Muscle of arm (tissue), 14 donors: ENCODE data around the gene LMAN1. TPM values are rescaled to one million over a fixed set of nuclear protein-coding genes. Genes with fewer than 3 reads are reported as not detected.

Source experiments
- DNase-seq: peaks from one replicate; pipeline ENCODE4 v3.0.0-alpha.2; 2013
- long read RNA-seq, 11 donors: transcript quantifications; one replicate each; lab custom pipeline, GENCODE V29; 2026
- polyA plus RNA-seq, 12 donors: library from polyadenylated mRNA; unstranded; fragments of 120-200 nt; gene quantifications; one replicate each; pipeline ENCODE4 v1.2.1, GENCODE V29; 2013; ENCODE audit not compliant: insufficient read length in 12 of 12

LMAN1 gene, protein sequence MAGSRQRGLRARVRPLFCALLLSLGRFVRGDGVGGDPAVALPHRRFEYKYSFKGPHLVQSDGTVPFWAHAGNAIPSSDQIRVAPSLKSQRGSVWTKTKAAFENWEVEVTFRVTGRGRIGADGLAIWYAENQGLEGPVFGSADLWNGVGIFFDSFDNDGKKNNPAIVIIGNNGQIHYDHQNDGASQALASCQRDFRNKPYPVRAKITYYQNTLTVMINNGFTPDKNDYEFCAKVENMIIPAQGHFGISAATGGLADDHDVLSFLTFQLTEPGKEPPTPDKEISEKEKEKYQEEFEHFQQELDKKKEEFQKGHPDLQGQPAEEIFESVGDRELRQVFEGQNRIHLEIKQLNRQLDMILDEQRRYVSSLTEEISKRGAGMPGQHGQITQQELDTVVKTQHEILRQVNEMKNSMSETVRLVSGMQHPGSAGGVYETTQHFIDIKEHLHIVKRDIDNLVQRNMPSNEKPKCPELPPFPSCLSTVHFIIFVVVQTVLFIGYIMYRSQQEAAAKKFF
- polyA plus RNA-seq, result 10 to 100 TPM in 11 of 12 donors, not detected in 1; 57.4 to 98.4 (median 82.1) TPM
- long read RNA-seq, donor 1, full-length matches to known transcripts, result 4 of 51 reads
- long read RNA-seq, donor 1, partial matches to known transcripts, result 47 of 51 reads
- long read RNA-seq, donor 1, other reads (novel, unspliced or antisense), result 0 of 51 reads
- long read RNA-seq, donor 2, full-length matches to known transcripts, result 12 of 29 reads
- long read RNA-seq, donor 2, partial matches to known transcripts, result 17 of 29 reads
- long read RNA-seq, donor 2, other reads (novel, unspliced or antisense), result 0 of 29 reads
- long read RNA-seq, donor 3, full-length matches to known transcripts, result 5 of 5 reads
- long read RNA-seq, donor 3, partial matches to known transcripts, result 0 of 5 reads
- long read RNA-seq, donor 3, other reads (novel, unspliced or antisense), result 0 of 5 reads
- long read RNA-seq, donor 4, full-length matches to known transcripts, result 5 of 5 reads
- long read RNA-seq, donor 4, partial matches to known transcripts, result 0 of 5 reads
- long read RNA-seq, donor 4, other reads (novel, unspliced or antisense), result 0 of 5 reads
- long read RNA-seq, donor 5, full-length matches to known transcripts, result 14 of 30 reads
- long read RNA-seq, donor 5, partial matches to known transcripts, result 16 of 30 reads
- long read RNA-seq, donor 5, other reads (novel, unspliced or antisense), result 0 of 30 reads
- long read RNA-seq, donor 6, full-length matches to known transcripts, result 8 of 22 reads
- long read RNA-seq, donor 6, partial matches to known transcripts, result 14 of 22 reads
- long read RNA-seq, donor 6, other reads (novel, unspliced or antisense), result 0 of 22 reads
- long read RNA-seq, donor 7, full-length matches to known transcripts, result 8 of 16 reads
- long read RNA-seq, donor 7, partial matches to known transcripts, result 8 of 16 reads
- long read RNA-seq, donor 7, other reads (novel, unspliced or antisense), result 0 of 16 reads
- long read RNA-seq, donor 8, full-length matches to known transcripts, result 13 of 37 reads
- long read RNA-seq, donor 8, partial matches to known transcripts, result 24 of 37 reads
- long read RNA-seq, donor 8, other reads (novel, unspliced or antisense), result 0 of 37 reads
- long read RNA-seq, donor 9, full-length matches to known transcripts, result 9 of 15 reads
- long read RNA-seq, donor 9, partial matches to known transcripts, result 6 of 15 reads
- long read RNA-seq, donor 9, other reads (novel, unspliced or antisense), result 0 of 15 reads
- long read RNA-seq, donor 10, full-length matches to known transcripts, result 12 of 24 reads
- long read RNA-seq, donor 10, partial matches to known transcripts, result 12 of 24 reads
- long read RNA-seq, donor 10, other reads (novel, unspliced or antisense), result 0 of 24 reads
- long read RNA-seq, donor 11, full-length matches to known transcripts, result 9 of 20 reads
- long read RNA-seq, donor 11, partial matches to known transcripts, result 11 of 20 reads
- long read RNA-seq, donor 11, other reads (novel, unspliced or antisense), result 0 of 20 reads

DNA sequence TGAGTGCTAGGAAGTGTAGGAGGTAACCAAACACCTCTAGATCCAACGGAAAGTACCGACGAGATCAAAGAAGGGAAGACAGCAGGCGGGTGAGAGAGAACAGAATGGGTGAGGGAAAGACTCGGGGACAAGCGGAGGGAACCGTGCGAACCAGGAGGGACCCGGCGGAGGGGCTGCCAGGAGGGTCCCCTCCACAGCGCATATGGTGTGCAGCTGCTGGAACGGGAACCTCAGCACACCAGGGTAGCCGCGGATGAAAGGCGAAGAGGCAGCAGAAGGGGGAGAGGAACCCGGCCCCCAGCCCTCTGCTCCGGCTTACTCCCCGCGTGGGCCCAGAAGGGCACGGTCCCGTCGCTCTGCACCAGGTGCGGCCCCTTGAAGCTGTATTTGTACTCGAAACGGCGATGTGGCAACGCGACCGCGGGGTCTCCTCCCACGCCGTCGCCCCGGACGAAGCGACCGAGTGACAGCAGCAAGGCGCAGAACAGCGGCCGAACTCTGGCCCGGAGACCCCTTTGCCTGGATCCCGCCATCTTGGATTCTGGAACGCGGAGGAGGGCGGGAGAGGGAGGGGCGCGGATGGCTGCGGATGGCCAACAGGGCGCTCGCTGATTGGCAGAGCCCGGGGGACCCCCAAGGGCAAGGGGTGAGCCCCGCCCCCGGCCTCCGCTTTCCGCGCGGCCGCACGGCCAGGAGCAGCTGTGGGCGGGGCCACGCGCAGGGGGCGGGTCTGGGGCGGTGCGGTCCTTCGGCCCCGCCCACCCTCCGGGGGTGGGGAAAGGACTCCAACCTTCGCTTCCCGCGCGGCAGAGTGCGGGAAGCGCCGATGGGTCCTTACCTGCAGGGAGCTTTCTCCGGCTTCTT is at the start of gene LMAN1:
TSS of gene LMAN1 (minus strand) at position 554 of the 864 bp plus-strand sequence. CDS start at position 533, 21 bp downstream.
- peak; percentile 96 for DNase-seq

DNA sequence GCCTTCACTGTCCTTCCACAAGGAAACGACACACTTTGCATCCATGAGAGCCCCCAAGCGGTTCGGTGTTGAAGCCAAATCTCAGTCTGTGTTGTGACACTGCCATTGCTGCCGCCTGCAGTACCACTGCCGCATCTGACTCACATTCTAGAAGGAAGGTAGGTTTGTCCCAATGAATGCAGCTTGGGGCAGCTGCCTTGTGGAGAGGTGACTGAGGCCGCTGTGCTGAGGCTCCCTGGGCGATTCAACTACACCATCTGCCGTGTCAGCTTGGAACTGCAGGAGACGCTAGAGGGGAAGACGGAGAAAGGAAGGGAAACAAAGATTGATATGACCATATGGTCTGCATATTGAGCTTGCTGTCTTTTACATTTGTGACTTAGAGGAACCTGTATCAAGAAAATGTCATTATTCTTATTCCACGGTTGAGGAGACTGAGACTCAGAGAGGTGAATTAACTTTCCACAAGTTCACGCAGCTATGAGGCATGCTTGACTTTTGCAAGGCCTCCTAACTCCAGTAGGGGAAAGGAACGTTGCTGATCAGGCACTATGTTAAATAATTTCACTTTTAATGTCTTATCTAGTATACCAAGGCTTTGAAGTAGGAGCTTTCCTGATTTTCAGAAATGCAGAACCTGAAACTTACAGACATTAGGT is 43.5 kb upstream of the LMAN1 start:
- peak; percentile 69 for DNase-seq

DNA sequence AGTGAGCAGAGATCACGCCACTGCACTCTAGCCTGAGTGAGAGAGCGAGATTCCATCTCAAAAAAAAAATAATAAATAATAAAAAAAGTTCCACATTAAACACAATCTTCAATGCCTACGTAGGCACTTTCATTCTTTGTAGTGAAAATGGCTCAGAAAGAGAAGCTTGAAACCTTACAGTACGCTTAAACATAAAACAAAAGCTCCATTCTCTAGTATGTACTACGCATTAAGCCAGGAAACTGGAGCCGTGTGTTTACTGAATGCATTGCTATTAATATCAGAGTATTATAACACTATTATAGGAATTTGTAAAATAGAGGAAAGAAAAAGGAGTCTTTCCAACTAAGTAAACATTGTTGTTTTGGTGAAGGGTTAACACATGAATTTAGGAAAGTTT is 41.3 kb upstream of the LMAN1 start:
- DNase-seq, result no peak

DNA sequence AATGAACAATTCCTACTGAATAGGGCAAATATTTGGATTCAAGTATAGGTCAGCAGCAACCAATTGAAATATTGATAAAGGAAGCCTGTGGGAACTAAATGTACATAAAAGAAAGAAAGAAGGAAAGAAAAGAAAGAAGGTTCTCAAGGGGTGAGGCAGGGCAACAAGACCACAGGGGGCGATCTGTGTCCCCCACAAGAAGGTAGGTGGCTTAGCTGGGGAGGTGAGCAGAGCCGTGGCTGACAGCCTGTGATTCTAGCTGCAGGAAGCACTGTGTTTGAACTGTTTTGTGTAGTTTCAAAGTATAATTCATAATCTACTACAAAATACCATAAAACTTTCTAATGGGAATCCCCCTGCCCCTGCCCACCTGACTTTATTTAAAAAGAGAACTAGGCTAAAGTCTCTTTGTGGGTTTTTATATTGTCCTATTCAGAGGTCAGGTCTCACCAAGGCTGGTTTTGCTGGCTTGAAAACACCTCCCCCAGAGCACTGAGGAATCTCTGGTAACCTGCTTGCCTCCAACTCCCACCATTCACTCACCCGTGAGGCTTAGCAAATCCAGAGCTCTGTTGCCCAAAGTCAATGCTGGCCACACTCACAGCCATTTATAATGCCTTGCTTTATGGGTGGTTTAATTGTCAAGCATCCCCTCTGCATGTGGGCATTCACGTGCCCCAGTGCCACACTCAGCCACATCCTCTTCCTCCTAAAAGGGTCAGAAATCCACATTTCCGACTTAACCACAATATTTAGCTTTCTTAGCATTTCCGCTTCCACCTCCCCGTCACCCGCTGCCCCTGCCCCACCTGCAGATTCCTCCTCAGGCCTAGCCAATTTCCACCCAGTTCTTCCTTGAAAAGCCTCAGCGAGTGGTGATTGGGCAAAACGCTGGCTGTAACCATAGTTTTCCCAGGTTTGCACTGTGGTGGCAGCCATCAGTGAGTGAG is 36.4 kb upstream of the LMAN1 start:
- no peak for DNase-seq

DNA sequence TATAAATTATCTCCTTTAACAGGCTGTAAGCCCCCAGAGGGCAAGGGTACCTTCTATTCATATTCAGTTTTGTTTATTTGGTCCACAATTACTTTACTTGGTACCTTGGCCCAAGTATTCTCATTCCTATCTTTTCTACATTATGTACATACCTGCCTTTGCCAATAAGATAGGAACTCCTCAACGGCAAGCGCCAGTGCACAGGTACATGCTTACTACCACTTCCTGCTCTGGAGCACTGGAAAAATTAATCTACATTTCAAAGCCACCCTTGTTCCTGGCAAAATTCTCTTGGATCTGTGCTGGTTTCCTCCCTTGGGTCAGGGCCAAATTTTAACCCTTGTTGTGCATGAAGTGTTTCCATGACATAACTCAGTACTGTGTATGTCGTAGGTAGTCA is 34.3 kb upstream of the LMAN1 start:
- no peak for DNase-seq

DNA sequence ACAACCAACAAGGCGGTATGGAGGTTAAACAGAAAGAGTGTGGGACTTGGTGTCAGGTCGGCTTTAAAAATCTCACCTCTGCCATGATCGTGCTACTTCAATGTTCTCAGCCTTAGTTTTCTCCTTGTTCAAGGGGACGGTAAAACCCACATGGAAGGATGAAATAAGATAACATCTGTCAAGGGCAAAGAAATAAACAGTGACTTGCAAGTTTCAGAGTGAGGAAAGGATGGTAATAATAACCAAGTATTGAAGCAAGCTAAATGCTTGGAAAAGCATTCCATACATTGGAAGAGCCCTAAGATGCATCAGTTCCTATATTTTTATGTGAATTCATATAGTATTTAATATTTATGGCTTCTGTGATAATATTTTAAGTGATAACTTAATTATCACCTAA is 29.8 kb upstream of the LMAN1 start:
- DNase-seq, result no peak

DNA sequence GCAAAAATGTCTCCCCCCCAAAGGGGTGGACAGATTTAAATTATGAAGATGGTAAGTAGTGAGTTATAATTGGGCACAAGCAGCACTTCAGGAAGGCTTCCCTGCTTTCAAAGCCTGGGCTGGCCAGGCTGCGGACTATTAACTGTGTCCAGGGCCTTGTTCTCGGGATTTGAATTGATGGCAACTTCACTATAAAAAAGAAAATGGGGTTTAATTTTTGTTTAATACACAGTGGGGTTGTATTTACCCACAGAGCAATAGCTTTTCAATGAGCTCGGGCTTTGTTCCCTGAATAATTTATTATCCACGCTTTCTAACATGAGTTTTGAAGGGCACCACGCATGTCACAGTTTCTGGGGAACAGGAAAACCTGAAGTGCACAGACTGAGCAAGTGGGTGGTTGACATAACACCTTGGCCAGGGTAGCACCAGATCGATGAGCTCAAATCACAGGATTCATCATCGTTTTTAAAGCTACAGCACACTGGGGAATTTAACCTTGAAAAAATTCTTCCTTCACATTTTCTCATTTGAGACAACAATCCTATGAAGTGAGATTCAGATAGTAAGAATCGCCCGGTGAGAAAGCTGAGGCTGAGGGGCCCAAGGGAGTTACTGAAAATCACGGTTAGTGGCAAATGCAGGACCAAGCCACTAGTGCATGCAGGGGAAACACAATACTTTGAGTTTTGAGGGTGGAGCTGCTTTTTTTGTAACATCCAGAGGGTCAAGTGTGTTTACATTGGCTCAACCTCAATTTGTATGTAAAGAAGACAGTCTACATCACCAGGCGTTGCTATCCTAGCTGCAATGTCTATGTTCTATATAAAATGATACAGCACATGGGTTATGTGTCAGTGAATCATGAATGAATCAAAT is 28.9 kb upstream of the LMAN1 start:
- DNase-seq, result no peak

DNA sequence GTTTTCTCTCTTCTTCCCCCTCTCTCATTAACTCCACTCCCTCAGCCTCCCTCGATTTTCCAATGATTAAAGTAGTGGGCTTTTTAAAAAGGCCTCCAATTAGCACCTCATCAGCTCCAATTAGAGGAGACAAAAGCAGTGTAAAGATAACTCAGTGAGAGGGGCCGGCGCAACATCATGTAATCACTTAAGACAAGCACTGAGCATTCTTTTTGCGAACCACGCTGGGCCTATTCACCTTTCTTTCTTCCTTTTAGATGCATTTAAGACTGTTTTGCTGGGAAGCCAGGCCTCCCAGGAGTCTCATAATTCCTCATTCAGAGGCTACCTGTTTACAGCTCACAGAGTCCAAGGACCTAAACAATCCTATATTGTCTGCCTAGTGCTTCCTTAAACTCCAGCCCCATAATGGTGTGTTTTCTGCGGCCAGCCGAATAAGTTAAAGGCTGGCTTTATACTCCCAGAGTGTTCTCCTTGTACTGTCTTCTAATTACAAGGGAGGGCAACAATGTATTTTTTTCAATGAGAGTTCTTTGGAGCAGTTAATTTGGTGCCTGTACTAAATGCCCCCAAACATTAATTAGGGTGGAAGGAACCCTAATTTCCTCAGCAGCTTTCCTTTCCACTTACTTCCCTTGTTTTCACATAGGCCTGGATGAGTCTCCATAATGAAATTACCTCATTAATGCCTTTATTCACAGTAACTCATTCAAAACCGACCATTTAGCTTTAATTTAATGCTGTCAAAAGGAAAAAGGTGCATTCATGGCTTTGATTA is 28.0 kb upstream of the LMAN1 start:
- DNase-seq, result no peak

DNA sequence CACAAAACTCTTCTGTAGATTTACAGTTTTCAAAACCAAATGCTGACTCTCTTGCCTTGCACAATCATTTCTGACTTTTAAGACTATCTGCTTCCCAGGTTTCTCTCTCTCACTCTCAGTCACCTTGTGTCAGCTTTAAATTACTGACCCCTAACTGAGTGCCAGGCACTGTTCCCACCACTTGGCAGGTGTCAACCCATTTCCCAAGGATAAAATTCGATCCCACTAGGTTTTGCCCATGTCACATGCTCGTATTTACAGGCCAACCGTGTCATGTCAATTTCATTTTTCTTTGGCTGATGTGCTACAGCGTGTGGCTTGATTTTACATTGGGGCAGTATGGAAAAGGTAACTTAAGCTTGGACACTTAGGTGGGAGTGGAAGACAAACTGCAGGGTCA is 26.1 kb upstream of the LMAN1 start:
- DNase-seq, result no peak

DNA sequence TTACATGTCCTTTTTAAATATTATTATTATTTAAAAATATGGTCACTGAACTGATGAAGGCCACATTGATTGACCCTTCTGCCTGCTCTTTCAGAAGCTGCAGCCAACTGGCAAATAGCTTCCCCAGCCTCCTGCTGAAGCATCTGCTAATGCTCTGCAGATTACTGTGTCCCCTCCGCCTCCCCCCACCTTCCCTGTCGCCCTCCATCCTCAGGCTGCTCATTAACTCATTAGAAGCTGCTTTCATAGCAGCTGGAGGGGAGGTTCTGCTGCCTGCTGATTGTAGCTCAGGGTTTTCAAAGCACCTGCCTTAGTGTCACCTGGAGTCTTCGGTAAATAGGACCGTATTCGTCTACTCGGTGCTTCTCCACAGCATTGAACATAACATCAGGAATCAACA is 24.8 kb upstream of the LMAN1 start:
- no peak for DNase-seq

DNA sequence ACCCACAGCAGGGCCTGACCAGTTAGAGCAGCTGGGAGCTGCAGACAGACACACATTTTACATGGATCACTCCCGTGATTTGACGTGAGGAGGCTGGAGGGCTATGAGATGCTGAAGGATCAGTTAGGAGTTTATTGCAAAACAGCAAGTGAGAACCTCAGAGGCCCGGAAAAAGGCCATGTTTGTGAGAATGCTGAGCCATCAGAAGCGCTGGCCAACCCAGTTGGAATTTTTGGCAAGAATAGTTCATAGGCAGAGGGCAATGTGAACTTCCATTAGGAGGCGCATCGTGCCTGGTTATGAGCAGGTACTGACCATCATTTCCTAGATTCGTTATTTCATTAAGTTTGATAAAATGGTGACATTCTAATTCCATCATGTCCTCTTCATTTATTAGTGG is 23.3 kb upstream of the LMAN1 start:
- no peak for DNase-seq

DNA sequence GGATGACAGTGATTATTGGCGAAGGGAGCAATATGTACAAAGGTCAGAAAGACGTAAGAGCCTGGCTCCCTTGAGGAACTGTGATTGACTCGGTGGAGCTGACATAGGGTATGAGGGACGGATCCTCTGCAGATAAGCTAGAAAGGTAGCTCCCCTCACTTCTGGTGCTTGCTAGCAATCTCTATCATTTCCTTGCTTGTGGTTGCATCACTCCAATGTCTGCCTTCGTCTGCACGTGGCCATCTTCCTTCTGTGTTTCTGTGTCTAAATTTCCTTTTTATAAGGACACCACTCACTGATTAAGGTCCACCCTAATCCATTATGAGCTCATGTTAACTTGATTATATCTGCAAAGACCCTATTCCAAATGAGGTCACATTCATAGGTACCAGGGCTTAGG is 22.9 kb upstream of the LMAN1 start:
- no peak for DNase-seq

DNA sequence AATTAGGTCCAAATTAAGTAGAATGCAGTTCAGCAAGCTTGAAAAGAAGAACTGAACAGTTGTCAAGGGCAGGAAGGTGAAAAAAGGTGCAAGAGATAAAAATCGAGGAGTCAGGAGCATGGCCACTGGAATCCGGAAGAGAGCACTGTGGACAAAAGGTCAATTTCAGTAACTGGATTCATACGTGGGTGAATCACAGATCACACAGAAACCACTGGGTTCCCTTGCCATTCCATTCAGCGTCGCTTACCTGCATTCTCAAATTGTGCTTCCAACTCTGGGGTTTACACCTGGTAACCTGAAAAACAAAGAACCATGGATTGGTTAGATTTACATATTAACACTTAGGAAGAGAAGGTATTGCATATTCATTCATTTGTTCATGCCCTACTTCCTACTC is 21.6 kb upstream of the LMAN1 start:
- DNase-seq, result no peak

DNA sequence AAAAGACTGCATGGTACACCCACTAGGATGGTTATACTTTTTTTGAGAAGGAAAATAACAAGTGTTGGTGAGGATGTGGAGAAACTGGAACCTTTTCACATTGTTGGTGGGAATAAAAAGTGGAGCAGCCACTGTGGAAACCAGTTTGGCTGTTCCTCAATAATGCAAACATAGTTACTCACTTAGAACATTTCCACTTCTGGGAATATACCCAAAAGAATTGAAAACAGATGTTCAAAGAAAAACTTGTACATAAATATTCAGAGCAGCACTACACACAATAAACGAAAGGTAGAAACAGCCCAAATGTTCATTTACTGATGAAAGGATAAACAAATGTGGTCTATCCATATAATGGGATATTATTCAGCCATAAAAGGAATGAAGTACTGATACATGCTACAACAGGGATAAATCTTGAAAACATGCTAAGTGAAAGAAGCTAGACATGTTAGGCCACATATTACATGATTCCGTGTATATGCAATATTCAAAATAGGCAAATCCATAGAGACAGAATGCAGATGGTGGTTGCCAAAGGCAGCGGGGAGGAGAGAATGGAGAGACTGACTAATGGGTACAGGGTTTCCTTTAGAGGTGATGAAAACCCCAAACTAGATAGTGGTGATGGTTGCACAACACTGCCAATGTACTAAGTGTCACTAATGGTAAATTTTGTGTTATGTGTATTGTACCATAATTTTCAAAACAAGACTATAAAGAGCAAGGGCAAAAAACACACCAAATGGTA is 20.9 kb upstream of the LMAN1 start:
- DNase-seq, result no peak
